ENCODE data around the gene MTR.

The MTR gene

GRCh38 chr1:236779312-236779711 lies 15.8 kb upstream of the MTR start:
- no peak for DNase-seq (ENCODE audit: low read depth in 2 of 2)

GRCh38 chr1:236785477-236785876 lies 9.6 kb upstream of the MTR start:
- no peak for DNase-seq (ENCODE audit: low read depth in 2 of 2)

GRCh38 chr1:236786453-236786852 lies 8.6 kb upstream of the MTR start:
- no peak for DNase-seq (ENCODE audit: low read depth in 2 of 2)

- no peak for DNase-seq (ENCODE audit: low read depth in 2 of 2)
Measured at GRCh38 chr1:236794585-236795034, 482 bp upstream of the MTR start.

- peak; percentile 64 for DNase-seq (ENCODE audit: low read depth in 2 of 2)
Measured at GRCh38 chr1:236795757-236796667, 920 bp downstream of the MTR start.

- no peak for DNase-seq (ENCODE audit: low read depth in 2 of 2)
Measured at GRCh38 chr1:236799001-236799400, 3.9 kb downstream of the MTR start.

GRCh38 chr1:236800002-236800620 lies 5.0 kb downstream of the MTR start:
- DNase-seq (ENCODE audit: low read depth in 2 of 2) = no peak

- DNase-seq (ENCODE audit: low read depth in 2 of 2) = no peak
Measured at GRCh38 chr1:236800623-236801022, 5.5 kb downstream of the MTR start.

GRCh38 chr1:236802264-236802663 lies 7.2 kb downstream of the MTR start:
- DNase-seq (ENCODE audit: low read depth in 2 of 2) = no peak

GRCh38 chr1:236806634-236807033 lies 11.5 kb downstream of the MTR start:
- no peak for DNase-seq (ENCODE audit: low read depth in 2 of 2)

- no peak for DNase-seq (ENCODE audit: low read depth in 2 of 2)
Measured at GRCh38 chr1:236808005-236808404, 12.9 kb downstream of the MTR start.

- DNase-seq (ENCODE audit: low read depth in 2 of 2) = no peak
Measured at GRCh38 chr1:236808564-236809130, 13.6 kb downstream of the MTR start.

- no peak for DNase-seq (ENCODE audit: low read depth in 2 of 2)
Measured at GRCh38 chr1:236809148-236809547, 14.1 kb downstream of the MTR start.

GRCh38 chr1:236810018-236810417 lies 14.9 kb downstream of the MTR start:
- DNase-seq (ENCODE audit: low read depth in 2 of 2) = no peak

- no peak for DNase-seq (ENCODE audit: low read depth in 2 of 2)
Measured at GRCh38 chr1:236812334-236813030, 17.4 kb downstream of the MTR start.

GRCh38 chr1:236815941-236816340 lies 20.8 kb downstream of the MTR start:
- DNase-seq (ENCODE audit: low read depth in 2 of 2) = no peak

- DNase-seq (ENCODE audit: low read depth in 2 of 2) = no peak
Measured at GRCh38 chr1:236819856-236820255, 24.8 kb downstream of the MTR start.

GRCh38 chr1:236821091-236821627 lies 26.1 kb downstream of the MTR start:
- no peak for DNase-seq (ENCODE audit: low read depth in 2 of 2)

- DNase-seq (ENCODE audit: low read depth in 2 of 2) = no peak
Measured at GRCh38 chr1:236823559-236823958, 28.5 kb downstream of the MTR start.

- no peak for DNase-seq (ENCODE audit: low read depth in 2 of 2)
Measured at GRCh38 chr1:236829085-236829484, 34.0 kb downstream of the MTR start.

GRCh38 chr1:236830116-236830515 lies 35.0 kb downstream of the MTR start:
- DNase-seq (ENCODE audit: low read depth in 2 of 2) = no peak

GRCh38 chr1:236830560-236830959 lies 35.5 kb downstream of the MTR start:
- no peak for DNase-seq (ENCODE audit: low read depth in 2 of 2)

All from stimulated activated CD8-positive, alpha-beta memory T cell treated with anti-CD3 and anti-CD28 coated beads, Interleukin-2, amount 100 ng/mL, for 48 hours (primary cell).